Measurements from ENCODE around the gene NUTF2. TPM values are rescaled to one million over a fixed set of nuclear protein-coding genes. Genes with fewer than 3 reads are reported as not detected.

The NUTF2 gene
- total and polyA plus RNA-seq, 2 donors (not counting 1 experiment from before 2014, with no cell fraction given), result 50.1 to 87.3 TPM

DNA sequence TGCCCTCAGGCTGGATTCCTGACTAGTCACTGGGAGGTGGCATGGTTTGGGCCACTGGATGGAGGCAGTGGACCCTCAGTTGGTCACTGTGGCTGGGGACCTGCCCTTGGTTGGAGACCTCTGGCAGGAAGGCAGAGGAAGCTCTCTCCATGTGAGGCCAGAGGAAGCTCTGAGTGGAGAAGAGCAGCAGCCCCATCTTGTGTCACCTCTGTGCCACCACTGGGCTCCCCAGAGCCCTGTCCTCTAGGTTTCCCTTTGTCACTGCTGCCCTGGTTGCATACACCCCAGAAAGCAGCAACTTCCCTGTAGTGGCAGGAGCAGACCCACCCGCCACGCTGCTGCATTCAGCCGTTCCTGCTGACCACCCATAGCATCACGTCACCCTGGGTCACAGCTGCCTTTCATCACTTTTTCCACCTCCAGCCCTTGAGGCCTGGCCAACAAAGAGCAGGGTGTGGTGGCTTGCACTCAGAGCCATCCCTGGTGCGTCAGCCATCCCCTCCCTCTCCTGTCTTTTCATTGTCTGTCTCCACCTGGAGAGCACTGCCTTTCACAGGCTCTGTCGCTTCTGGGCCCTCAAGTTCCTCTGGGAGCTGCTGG lies 73.0 kb downstream of the NUTF2 start:
- H3K27ac ChIP-seq (ENCODE audit: low read length in 2 of 2), result no peak overlapping the region
- H3K9me3 ChIP-seq (ENCODE audit: control extremely low read depth in 1 of 3, control insufficient read depth in 2 of 3, insufficient read depth in 1 of 3, low read length in 2 of 3), result no peaks in the 10 kb centered on the region
- no peak for DNase-seq
- intact Hi-C loops (cut with micrococcal nuclease), result no loop called here
- no peak overlapping the region for H3K4me2 ChIP-seq (replicated peaks; ENCODE audit: low read depth, low read length, poor library complexity, severe bottlenecking)
- ChIA-PET POLR2A (no interaction called here), CTCF (interaction anchor here (1.0 kb wide), 1 partner anchor 36 kb away, joined by 3 read pairs; the partner anchor contains the start of gene NRN1L)
- peaks cover 0 to 31% of the 10 kb centered on the region in 2 experiments for H3K36me3 ChIP-seq (replicated peaks in 1 of 2; ENCODE audit: control extremely low read depth in 1 of 2, control insufficient read depth in 1 of 2, extremely low read depth in 1 of 2, insufficient read depth in 2 of 2, low read length in 1 of 2)
- Mint-ChIP-seq H3K27me3 (no peaks in the 10 kb centered on the region), H3K9me3 (ENCODE audit: insufficient read depth) (no peaks in the 10 kb centered on the region), H3K4me1 (peaks cover 4% of the 10 kb centered on the region), H3K4me3 (no peak overlapping the region), H3K27ac (no peak overlapping the region)
- H3K79me2 ChIP-seq (ENCODE audit: control insufficient read depth, insufficient read depth, low read length), result peaks cover 75% of the 10 kb centered on the region
- no peaks in the 10 kb centered on the region for H3K27me3 ChIP-seq (replicated peaks in 1 of 4; ENCODE audit: control extremely low read depth in 1 of 4, control insufficient read depth in 3 of 4, insufficient read depth in 4 of 4, low read length in 3 of 4)
- 93% methylated on average over 6 of the region's 6 CpGs for WGBS (ENCODE audit: insufficient coverage)
- H3K9ac ChIP-seq (ENCODE audit: low read length), result no peak overlapping the region
- no peak for ATAC-seq (ENCODE audit: low read depth)
- no peak overlapping the region for H3K4me3 ChIP-seq (ENCODE audit: control extremely low read depth in 1 of 5, extremely low read depth in 1 of 5, insufficient read depth in 1 of 5, low read depth in 2 of 5, low read length in 4 of 5)
- peaks cover 0 to 4% of the 10 kb centered on the region in 2 donors for H3K4me1 ChIP-seq (ENCODE audit: control insufficient read depth in 2 of 2, insufficient read depth in 2 of 2, low read length in 2 of 2)
- H4K20me1 ChIP-seq (ENCODE audit: control insufficient read depth, insufficient read depth, low read length, poor library complexity, severe bottlenecking), result peaks cover 56% of the 10 kb centered on the region
- no peak overlapping the region for H2AFZ ChIP-seq (ENCODE audit: insufficient read depth, low read depth, low read length, poor library complexity, severe bottlenecking)
- TF ChIP-seq, protein P1, sequence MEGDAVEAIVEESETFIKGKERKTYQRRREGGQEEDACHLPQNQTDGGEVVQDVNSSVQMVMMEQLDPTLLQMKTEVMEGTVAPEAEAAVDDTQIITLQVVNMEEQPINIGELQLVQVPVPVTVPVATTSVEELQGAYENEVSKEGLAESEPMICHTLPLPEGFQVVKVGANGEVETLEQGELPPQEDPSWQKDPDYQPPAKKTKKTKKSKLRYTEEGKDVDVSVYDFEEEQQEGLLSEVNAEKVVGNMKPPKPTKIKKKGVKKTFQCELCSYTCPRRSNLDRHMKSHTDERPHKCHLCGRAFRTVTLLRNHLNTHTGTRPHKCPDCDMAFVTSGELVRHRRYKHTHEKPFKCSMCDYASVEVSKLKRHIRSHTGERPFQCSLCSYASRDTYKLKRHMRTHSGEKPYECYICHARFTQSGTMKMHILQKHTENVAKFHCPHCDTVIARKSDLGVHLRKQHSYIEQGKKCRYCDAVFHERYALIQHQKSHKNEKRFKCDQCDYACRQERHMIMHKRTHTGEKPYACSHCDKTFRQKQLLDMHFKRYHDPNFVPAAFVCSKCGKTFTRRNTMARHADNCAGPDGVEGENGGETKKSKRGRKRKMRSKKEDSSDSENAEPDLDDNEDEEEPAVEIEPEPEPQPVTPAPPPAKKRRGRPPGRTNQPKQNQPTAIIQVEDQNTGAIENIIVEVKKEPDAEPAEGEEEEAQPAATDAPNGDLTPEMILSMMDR (IDR thresholded peaks at IDR 0.05), result no peak
- TF ChIP-seq EZH2 (IDR thresholded peaks at IDR 0.05; ENCODE audit: borderline replicate concordance, insufficient read depth, low read depth, low read length, poor library complexity, severe bottlenecking), result no peak

Small RNA genes lying within 50 kb of the gene (small RNA-seq; reads per million reads assigned to genes)
- gene AC040162.2 (ENCODE audit: insufficient read length, low read depth, low replicate concordance) (not detected), gene NRN1L (ENCODE audit: insufficient read length, low read depth, low replicate concordance) (not detected)

Other genes starting within 250 kb of the NUTF2 start
- gene CARMIL2, start 201.8 kb upstream of the NUTF2 start, total RNA-seq, result 167 and 170 TPM in 2 replicates
- gene CARMIL2, start 201.8 kb upstream of the NUTF2 start, polyA plus RNA-seq, result 169 and 235 TPM in 2 replicates
- gene ACD, start 186.7 kb upstream of the NUTF2 start, total RNA-seq, result 47.6 and 58.1 TPM in 2 replicates
- 60.2 and 71.4 TPM in 2 replicates for gene ACD, start 186.7 kb upstream of the NUTF2 start, polyA plus RNA-seq
- gene PARD6A, start 186.0 kb upstream of the NUTF2 start, total RNA-seq, result 13.6 and 14.8 TPM in 2 replicates
- gene PARD6A, start 186.0 kb upstream of the NUTF2 start, polyA plus RNA-seq, result 7.9 and 15.9 TPM in 2 replicates
- gene ENKD1, start 180.2 kb upstream of the NUTF2 start, total RNA-seq, result 12.8 and 14.3 TPM in 2 replicates
- 12.6 and 13.3 TPM in 2 replicates for gene ENKD1, start 180.2 kb upstream of the NUTF2 start, polyA plus RNA-seq
- gene C16orf86, start 180.1 kb upstream of the NUTF2 start, total RNA-seq, result 8.7 and 9.9 TPM in 2 replicates
- gene C16orf86, start 180.1 kb upstream of the NUTF2 start, polyA plus RNA-seq, result 13.3 and 18.0 TPM in 2 replicates
- gene GFOD2, start 127.6 kb upstream of the NUTF2 start, total RNA-seq, result 18.1 and 18.2 TPM in 2 replicates
- gene GFOD2, start 127.6 kb upstream of the NUTF2 start, polyA plus RNA-seq, result 9.5 and 11.9 TPM in 2 replicates
- 32.2 and 33.1 TPM in 2 replicates for gene RANBP10, start 40.4 kb upstream of the NUTF2 start, total RNA-seq
- gene RANBP10, start 40.4 kb upstream of the NUTF2 start, polyA plus RNA-seq, result 26.8 and 29.0 TPM in 2 replicates
- gene TSNAXIP1, start 40.0 kb upstream of the NUTF2 start, total RNA-seq, result 1.1 and 1.2 TPM in 2 replicates
- gene TSNAXIP1, start 40.0 kb upstream of the NUTF2 start, polyA plus RNA-seq, result 0.97 and 1.2 TPM in 2 replicates
- gene THAP11, start 4.6 kb upstream of the NUTF2 start, total RNA-seq, result 42.7 and 44.0 TPM in 2 replicates
- 12.0 and 24.4 TPM in 2 replicates for gene THAP11, start 4.6 kb upstream of the NUTF2 start, polyA plus RNA-seq
- gene CENPT, start 760 bp downstream of the NUTF2 start, total RNA-seq, result 75.0 and 82.7 TPM in 2 replicates
- gene CENPT, start 760 bp downstream of the NUTF2 start, polyA plus RNA-seq, result 165 and 169 TPM in 2 replicates
- gene EDC4, start 26.1 kb downstream of the NUTF2 start, total RNA-seq, result 83.3 and 95.1 TPM in 2 replicates
- gene EDC4, start 26.1 kb downstream of the NUTF2 start, polyA plus RNA-seq, result 84.5 and 92.0 TPM in 2 replicates
- gene NRN1L, start 38.0 kb downstream of the NUTF2 start, total RNA-seq, result 2.1 and 2.8 TPM in 2 replicates
- gene NRN1L, start 38.0 kb downstream of the NUTF2 start, polyA plus RNA-seq, result 4.1 and 4.2 TPM in 2 replicates
- 29.1 TPM in 2 replicates for gene PSKH1, start 46.3 kb downstream of the NUTF2 start, total RNA-seq
- gene PSKH1, start 46.3 kb downstream of the NUTF2 start, polyA plus RNA-seq, result 13.0 and 20.1 TPM in 2 replicates
- gene CTRL, start 84.9 kb downstream of the NUTF2 start, total RNA-seq, result 5.8 and 8.1 TPM in 2 replicates
- 17.8 and 19.0 TPM in 2 replicates for gene CTRL, start 84.9 kb downstream of the NUTF2 start, polyA plus RNA-seq
- gene PSMB10, start 89.9 kb downstream of the NUTF2 start, total RNA-seq, result 167 and 176 TPM in 2 replicates
- gene PSMB10, start 89.9 kb downstream of the NUTF2 start, polyA plus RNA-seq, result 127 and 176 TPM in 2 replicates
- 12.4 and 16.3 TPM in 2 replicates for gene LCAT, start 97.2 kb downstream of the NUTF2 start, total RNA-seq
- gene LCAT, start 97.2 kb downstream of the NUTF2 start, polyA plus RNA-seq, result 7.6 and 9.3 TPM in 2 replicates
- 42.2 and 43.8 TPM in 2 replicates for gene SLC12A4, start 121.7 kb downstream of the NUTF2 start, total RNA-seq
- gene SLC12A4, start 121.7 kb downstream of the NUTF2 start, polyA plus RNA-seq, result 20.2 and 34.0 TPM in 2 replicates
- 2.0 and 2.6 TPM in 2 replicates for gene DPEP3, start 133.6 kb downstream of the NUTF2 start, total RNA-seq
- 1.9 and 3.1 TPM in 2 replicates for gene DPEP3, start 133.6 kb downstream of the NUTF2 start, polyA plus RNA-seq
- gene DPEP2, start 152.6 kb downstream of the NUTF2 start, total RNA-seq, result 122 and 123 TPM in 2 replicates
- gene DPEP2, start 152.6 kb downstream of the NUTF2 start, polyA plus RNA-seq, result 150 and 169 TPM in 2 replicates
- gene DPEP2NB, start 169.0 kb downstream of the NUTF2 start, total RNA-seq, result not detected in 2 replicates
- gene DPEP2NB, start 169.0 kb downstream of the NUTF2 start, polyA plus RNA-seq, result not detected in 2 replicates
- 19.2 and 20.2 TPM in 2 replicates for gene DDX28, start 176.3 kb downstream of the NUTF2 start, total RNA-seq
- gene DDX28, start 176.3 kb downstream of the NUTF2 start, polyA plus RNA-seq, result 6.4 and 8.0 TPM in 2 replicates
- 61.1 and 69.1 TPM in 2 replicates for gene DUS2, start 176.4 kb downstream of the NUTF2 start, total RNA-seq
- gene DUS2, start 176.4 kb downstream of the NUTF2 start, polyA plus RNA-seq, result 93.0 and 98.9 TPM in 2 replicates
- gene NFATC3, start 238.4 kb downstream of the NUTF2 start, total RNA-seq, result 115 TPM in 2 replicates
- gene NFATC3, start 238.4 kb downstream of the NUTF2 start, polyA plus RNA-seq, result 33.4 and 42.7 TPM in 2 replicates